HFF-Myc (cell line): ENCODE measurements around the gene NME7.

Experiments
- DNase-seq: peaks from one replicate; pipeline ENCODE4 v3.0.0-alpha.2; 2011; ENCODE audit warnings: low read depth; ENCODE audit errors: extremely low read depth
- H3K4me3 ChIP-seq: replicated peaks from 2 replicates; pipeline ENCODE4 v1.5.1; 2011; ENCODE audit warnings: low read depth, mild to moderate bottlenecking, control low read depth, low read length
- TF ChIP-seq, protein P1 (sequence below): IDR thresholded peaks from 2 replicates; pipeline ENCODE4 v1.5.1; 2012; ENCODE audit warnings: mild to moderate bottlenecking, low read depth, low read length, control low read depth; ENCODE audit errors: missing control alignments

The NME7 gene

DNA sequence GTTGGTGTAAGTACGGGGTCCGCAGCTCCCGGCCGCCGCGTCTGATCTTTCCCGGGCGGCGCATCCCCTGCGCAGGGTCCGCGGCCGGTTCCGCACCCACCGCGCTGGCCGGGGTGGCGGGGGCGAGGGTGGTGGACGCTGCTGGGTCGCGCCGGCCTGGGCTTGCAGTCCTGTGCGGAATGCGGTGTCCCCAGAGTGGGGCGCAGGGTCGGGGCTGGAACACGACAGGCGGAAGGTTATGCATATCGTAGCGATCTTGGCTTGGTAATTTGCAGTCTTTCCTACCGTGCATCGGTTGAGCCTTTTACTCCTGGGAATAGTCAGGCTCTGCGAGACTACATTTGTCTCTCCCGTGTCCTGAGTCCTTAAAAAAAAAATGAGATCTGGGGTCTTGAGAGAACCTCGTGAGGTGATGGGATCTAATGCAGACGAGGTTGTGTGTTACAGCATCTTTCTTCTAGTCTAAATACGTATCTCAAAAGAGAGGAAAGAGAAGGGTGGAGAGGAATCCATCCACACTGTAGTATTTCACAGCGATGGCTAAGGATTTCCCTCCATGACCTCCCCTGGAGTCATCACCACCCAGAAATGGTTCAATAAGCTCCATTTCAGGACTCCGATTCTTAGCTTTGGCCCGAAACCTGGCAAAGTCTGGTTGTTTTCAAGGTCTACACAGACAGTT, 260.5 kb downstream of the NME7 start:
- TF ChIP-seq, protein P1, sequence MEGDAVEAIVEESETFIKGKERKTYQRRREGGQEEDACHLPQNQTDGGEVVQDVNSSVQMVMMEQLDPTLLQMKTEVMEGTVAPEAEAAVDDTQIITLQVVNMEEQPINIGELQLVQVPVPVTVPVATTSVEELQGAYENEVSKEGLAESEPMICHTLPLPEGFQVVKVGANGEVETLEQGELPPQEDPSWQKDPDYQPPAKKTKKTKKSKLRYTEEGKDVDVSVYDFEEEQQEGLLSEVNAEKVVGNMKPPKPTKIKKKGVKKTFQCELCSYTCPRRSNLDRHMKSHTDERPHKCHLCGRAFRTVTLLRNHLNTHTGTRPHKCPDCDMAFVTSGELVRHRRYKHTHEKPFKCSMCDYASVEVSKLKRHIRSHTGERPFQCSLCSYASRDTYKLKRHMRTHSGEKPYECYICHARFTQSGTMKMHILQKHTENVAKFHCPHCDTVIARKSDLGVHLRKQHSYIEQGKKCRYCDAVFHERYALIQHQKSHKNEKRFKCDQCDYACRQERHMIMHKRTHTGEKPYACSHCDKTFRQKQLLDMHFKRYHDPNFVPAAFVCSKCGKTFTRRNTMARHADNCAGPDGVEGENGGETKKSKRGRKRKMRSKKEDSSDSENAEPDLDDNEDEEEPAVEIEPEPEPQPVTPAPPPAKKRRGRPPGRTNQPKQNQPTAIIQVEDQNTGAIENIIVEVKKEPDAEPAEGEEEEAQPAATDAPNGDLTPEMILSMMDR, result no peak
- H3K4me3 ChIP-seq, result peak overlapping the region; percentile 80
- DNase-seq, result no peak

DNA sequence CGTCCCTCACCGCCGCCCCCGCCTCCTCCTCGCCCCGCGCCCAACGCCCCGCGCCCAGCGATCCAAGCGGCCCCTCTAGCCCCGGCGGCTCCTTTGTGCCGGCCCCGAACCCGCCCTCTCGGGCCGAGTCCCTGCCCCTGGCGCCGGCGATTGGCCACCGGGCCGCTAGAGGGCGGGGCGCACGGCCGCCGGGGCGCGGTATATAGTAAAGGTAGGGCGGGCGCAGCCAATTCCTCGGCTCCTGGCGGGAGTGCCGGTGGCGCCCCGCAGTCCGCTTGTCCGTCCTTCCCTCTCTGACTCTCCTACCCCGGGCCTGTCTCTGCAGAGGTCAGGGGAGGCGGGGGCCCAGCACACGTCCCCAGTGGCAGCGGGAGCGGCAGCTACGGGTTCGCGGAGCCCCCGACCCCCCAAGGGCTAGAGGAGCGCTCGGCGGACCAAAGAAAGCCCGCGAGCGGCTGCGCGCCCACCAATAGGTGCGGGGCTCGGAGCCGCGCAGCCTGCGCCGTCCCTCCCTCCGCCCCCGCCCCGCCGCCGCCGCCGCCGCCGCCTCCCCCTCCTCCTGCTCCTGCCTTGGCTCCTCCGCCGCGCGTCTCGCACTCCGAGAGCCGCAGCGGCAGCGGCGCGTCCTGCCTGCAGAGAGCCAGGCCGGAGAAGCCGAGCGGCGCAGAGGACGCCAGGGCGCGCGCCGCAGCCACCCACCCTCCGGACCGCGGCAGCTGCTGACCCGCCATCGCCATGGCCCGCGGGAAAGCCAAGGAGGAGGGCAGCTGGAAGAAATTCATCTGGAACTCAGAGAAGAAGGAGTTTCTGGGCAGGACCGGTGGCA, 261.3 kb downstream of the NME7 start, which contains the start of gene ATP1B1:
Gene ATP1B1 (plus strand): TSS at position 596 of the 826 bp plus-strand sequence. CDS start 140 bp downstream, at position 736.
- peak; percentile 37 for DNase-seq
- TF ChIP-seq, protein P1, result peak; percentile 23

DNA sequence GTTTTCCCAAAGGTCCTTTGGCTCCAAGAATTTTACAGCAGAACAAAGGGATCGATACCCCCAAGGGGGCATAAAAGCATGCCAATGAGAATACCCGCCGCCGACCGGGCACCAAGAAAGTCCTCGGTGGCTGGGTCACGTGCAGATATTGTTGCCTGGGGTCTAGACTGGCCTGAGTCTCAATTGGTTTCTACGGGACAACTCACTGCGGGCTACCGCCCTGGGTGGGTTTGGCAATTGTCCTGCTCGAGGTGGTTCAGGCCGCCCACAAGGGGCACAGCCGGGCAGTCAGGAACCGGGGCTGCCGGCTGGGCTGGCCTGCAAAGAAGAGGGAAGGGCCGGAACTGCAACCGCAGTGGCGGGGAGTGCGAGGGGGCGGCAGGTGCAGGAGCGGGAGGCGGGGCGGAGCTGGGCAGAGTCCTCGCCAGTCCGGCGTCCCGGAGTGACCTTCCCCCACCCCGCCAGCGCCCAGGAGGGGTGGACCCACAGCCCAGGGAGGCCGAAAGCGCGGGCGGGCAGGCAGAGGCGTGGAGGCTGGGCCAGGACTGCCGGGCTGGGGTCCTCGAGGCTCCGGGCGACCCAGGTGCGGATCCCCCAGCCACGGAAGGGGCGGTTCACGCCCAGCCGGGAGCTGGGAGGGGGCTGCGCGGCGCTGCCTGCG, 262.0 kb downstream of the NME7 start:
- no peak for DNase-seq
- H3K4me3 ChIP-seq, result peak overlapping the region; percentile 80
- TF ChIP-seq, protein P1, result no peak

More for the DNA sequence above, 261.3 kb downstream of the NME7 start, which contains the start of gene ATP1B1:
- peak within 1 kb of the TSS; percentile 80 for H3K4me3 ChIP-seq

DNA sequence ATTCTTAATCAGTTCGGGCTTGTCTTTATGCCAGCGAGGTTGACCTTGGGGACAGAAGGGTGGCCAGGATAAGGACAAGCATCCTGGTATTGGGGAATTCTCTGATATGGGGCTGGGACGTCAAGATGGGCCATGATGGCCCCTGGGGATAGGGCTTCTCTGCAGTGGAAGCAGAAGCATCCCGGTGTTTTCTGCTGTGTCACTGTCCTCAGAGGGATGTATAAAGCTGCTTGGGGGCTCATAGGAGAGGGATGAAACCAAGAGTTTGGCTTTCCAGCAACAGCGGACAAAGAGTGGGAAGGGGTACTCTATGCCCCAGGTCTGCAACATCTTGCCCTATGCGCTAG, 262.5 kb downstream of the NME7 start:
- no peak overlapping the region; the same call in 1 of the 2 replicates for H3K4me3 ChIP-seq

DNA sequence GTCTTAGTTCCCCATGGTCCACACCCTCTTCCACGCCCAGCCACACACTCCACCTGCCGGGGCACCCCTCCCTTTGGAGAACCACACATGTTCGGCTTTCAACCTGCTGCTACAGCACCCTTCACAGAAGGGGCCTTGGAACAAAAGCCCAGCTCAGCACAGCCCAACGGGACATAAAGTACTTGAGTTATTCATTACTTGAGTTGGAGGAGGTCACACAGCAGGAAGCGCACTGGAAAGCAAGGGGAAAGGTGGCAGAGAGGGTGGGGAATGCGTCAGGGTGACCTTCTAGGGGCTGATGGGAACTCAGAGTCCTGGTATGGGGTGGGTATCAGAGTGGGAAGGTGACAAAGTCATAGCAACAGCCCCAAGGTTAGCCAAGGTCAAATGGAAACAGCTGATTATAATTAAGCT, 264.1 kb downstream of the NME7 start:
- no peak for DNase-seq
- TF ChIP-seq, protein P1, result no peak
- no peak overlapping the region for H3K4me3 ChIP-seq

More for the DNA sequence above, 262.5 kb downstream of the NME7 start:
- no peak for DNase-seq
- TF ChIP-seq, protein P1, result no peak

DNA sequence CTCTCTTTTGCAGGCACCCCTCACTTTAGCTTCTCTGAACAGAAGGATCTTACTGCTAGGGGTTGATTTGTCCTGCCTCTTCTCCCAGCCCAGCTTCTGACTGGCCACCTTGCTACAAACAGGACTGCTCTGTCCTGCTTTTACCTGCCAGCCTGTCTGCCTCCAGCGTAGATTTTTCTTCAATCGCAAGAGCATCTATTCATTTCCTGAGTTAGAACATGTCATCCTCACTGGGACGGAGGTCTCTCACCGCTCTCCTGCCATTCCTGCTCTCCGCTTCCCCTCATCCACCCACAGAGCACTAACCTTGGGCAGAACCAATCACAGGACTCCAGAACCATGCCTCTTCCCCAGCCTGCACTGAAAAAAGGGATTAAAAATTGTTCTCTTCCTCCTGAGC, 264.6 kb downstream of the NME7 start:
- no peak for DNase-seq
- TF ChIP-seq, protein P1, result no peak
- no peak overlapping the region for H3K4me3 ChIP-seq
